GM19099 (cell line): Measurements from ENCODE around the gene AKAP17A.

Experiments
- POLR2A ChIP-seq: IDR thresholded peaks from 3 replicates; pipeline ENCODE4 v1.6.1; 2011; ENCODE audit warnings: low read depth; ENCODE audit not compliant: insufficient read length; ENCODE audit errors: extremely low read depth

The AKAP17A gene

DNA sequence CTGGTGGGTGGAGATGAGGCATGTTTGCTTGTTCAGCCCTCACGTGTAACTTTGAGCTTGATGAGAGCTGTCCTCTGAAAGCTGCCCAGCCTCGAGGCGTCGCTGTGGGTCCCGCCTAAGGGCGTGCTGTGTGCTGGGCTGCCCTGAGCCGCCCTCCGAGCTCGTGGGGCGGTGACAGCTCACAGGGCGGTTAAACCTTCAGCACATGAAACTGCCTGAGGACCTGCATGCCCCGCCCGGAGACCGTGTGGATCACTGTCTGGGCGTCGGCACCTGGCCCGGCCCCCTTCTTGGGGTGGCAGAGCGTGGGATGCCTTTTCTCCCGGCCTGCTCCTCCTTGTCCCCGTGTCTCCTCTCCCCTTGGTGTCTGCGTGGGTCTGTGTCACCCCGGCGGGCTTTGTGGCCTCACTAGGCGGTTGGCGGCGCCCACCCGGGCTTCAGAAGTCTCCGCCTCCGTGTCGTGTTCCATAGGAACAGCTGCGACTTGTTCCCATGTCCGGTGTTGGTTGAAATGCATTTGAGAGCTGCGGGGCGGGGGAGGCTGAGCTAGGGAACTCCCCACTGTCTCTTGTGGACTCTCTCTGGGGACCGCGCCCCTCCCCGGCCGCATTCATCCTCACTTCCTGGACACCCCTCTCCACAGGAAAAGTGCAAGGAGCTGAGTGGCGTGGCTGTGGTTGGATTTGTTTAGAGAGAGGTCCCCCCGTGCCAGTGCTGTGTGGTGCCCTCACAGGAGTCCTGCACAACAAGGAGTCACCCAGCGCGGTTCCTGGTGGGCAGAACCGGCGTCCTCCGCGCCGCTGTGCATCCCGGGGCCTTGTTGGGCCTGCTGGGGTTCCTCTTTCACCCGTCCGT is 6.8 kb downstream of the AKAP17A start:
- TF ChIP-seq POLR2A = no peak

DNA sequence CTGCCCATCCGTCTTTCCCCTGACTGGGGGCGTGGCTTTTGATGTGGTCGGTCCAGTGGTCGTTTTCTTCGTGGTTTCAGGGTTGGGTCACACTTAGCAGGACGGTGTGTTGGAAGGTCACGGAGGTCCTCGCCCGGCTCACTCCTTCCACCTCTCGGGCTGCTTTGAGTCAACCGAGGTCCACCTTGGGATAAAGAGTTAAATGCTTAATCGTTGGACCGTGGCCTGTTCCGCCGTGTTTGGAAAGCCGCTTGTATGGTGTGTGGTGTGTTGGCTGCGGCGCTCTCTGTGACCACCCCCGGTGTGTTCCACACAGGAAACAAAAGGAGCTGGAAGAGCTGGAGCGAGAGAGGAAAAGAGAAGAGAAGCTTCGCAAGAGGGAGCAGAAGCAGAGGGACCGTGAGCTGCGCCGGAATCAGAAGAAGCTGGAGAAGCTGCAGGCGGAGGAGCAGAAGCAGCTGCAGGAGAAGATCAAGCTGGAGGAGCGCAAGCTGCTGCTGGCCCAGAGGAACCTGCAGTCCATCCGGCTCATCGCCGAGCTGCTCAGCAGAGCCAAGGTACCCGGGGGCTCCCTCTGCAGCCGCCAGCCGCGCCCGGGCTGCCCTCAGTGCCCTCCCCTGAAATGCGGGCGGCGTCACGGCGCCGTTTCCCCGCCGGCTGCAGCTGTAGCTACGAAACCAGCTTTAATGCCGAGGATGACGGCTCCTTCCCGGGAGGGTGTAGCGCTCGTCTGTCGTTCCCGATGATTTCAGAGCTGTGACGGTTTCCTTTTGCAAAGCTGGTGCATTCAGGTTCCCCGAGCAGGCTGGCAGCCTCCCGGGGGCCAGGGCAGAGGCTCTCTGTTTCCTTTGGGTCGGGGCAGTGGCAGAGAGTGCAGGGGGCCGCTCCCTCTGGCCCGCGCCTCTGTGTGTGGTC is 7.7 kb downstream of the AKAP17A start:
- TF ChIP-seq POLR2A = no peak

DNA sequence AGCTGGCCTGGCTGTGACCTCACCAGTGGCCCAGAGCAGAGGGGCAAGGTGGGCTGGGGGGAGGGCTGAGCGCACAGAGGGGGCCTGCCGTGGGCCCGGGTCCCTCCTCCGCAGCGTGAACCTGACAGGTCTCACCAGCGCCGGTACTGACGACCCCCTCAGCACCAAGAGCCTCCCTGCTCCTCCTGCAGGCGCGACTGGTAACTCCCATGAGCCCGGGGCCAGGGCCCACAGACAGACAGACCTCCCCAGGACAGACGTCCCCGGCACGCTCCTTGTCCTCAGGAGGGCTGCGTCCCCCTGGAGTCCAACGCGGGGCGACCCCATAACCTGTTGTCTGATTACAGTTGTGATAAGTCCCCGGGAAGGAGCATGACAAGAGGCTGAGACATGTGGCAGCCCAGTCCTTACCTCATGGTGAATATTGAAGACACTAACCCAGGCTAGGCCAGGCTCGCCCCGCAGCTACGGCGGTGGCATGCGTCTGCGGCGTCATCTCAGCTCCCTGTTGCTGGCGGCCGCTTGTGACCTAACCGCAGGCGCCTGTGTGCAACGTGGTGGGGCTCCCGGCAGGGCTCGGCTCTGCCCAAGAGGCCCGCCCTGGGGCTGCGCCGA is 8.5 kb downstream of the AKAP17A start:
- no peak for TF ChIP-seq POLR2A

DNA sequence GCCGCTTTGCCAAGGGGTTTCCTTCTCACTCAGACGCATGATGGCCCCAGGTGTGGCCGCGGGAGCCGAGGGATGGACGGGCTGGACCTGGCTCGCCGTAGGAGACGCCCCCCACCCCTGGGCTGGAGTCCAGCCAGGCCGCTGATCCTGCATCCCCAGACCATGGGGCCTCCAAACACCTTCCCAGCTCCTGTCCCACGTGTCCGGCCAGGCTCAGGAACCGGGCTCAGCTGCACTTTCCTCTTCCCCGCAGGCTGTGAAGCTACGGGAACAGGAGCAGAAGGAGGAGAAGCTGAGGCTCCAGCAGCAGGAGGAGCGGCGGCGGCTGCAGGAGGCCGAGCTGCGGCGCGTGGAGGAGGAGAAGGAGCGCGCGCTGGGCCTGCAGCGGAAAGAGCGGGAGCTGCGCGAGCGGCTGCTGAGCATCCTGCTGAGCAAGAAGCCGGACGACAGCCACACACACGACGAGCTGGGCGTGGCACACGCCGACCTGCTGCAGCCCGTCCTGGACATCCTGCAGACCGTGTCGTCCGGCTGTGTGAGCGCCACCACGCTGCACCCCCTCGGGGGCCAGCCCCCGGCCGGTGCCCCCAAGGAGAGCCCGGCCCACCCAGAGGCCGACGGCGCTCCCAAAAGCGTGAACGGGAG is 9.1 kb downstream of the AKAP17A start:
- TF ChIP-seq POLR2A = no peak

- no peak for TF ChIP-seq POLR2A
Observed at GRCh38 chrX:1601051-1601767, 9.8 kb downstream of the AKAP17A start.

- no peak for TF ChIP-seq POLR2A
Observed at GRCh38 chrX:1601768-1602085, 10.3 kb downstream of the AKAP17A start.

GRCh38 chrX:1602299-1602698 is 10.9 kb downstream of the AKAP17A start:
- TF ChIP-seq POLR2A = no peak

DNA sequence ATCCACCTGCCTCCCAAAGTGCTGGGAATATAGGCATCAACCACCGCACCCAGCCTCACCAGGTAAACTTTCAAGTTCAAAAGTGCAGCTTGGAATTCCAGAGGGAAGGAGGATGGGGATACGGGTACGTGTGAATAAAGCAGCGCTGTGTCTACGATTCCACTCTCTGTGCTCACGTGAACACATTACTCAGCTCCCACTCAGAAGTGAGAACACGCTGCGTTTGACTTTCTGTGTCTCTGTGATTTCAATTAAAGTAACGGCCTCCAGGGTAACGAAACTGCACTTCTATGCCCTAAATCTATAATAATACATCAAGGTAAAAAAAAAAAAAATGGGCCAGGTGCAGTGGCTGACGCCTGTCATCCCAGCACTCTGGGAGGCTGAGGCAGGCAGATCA is 15.1 kb downstream of the AKAP17A start:
- no peak for TF ChIP-seq POLR2A

DNA sequence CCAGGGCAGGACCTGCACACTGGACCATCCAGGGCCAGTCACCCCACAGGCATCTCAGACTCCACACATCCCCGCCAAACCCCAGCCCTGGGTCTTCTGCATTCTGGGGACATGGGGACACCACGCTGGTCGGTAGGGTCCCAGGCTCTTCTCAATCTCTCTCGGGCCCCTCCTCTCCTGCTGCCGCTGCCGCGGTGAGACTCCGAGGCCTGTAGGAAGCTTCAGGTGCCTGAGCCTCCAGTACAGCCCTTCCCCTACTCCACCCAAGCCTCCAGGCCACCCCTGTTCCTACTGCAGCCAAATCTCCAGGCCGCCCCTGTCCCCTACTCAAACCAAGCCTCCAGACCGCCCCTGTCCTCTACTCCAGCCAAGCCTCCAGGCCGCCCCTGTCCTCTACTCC is 17.9 kb downstream of the AKAP17A start:
- no peak for TF ChIP-seq POLR2A

DNA sequence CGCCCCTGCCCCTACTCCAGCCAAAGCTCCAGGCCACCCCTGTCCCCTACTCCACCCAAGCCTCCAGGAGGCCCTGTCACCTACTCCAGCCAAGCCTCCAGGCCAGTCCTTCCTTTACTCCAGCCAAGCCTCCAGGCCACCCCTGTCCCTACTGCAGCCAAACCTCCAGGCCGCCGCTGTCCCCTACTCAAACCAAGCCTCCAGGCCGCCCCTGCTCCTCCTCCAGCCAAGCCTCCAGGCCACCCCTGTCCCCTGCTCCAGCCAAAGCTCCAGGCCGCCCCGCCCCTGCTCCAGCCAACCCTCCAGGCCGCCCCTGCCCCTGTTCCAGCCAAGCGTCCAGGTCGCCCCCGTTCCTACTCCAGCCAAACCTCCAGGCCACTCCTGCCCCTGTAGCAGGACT is 18.4 kb downstream of the AKAP17A start:
- no peak for TF ChIP-seq POLR2A

- no peak for TF ChIP-seq POLR2A
Observed at GRCh38 chrX:1610166-1610565, 18.8 kb downstream of the AKAP17A start.

DNA sequence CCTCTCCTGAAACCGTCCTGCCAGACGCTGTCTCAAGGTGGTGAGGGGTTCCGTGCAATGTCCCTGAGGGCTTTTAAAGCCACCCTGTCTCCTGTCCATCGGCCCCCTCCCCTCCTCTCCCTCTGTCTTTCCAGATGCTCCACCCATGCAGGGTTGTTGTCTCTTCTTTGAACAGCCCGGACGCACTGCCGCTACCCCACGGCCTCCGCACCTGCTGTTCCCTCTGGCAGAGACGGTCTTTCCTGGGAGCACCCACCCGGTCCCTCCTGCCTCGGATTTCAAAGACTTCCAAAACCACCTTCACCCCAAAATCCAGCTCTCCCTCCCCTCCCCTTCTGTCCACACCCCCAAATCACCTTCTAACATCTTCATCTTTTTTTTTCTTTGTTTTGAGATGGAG is 19.3 kb downstream of the AKAP17A start:
- TF ChIP-seq POLR2A = no peak

- TF ChIP-seq POLR2A = no peak
Observed at GRCh38 chrX:1612641-1613286, 21.4 kb downstream of the AKAP17A start.

DNA sequence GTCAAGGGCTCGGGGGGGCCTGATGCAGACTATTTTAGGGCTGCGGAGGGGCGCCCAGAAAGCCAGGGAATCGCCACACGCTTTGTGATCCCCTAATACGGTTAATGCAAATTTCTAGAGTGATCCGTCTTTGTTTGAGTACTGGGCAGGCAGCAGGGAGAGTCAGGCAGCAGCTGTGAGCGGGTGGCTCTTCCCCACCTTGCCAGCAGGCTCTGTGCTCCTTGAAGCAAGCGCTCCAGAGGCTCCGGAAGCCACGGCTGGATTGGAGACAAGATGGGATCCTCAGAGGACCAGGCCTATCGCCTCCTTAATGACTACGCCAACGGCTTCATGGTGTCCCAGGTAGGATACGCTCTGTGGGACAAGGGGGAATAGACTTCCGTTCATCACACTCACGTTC is 23.5 kb downstream of the AKAP17A start, which contains the start of gene ASMT:
Gene ASMT, plus strand, starts transcription at position 133 of the 400 bp plus-strand sequence. Its CDS starts 141 bp downstream, at position 274.
- no peak for TF ChIP-seq POLR2A
